ENCODE data around the gene ASCC3. TPM values are rescaled to one million over a fixed set of nuclear protein-coding genes. Genes with fewer than 3 reads are reported as not detected.

Gene ASCC3
- polyA plus RNA-seq, 2 of the 4 experiments (the other 2 are of a cell fraction), result 17.4 to 35.3 TPM

DNA sequence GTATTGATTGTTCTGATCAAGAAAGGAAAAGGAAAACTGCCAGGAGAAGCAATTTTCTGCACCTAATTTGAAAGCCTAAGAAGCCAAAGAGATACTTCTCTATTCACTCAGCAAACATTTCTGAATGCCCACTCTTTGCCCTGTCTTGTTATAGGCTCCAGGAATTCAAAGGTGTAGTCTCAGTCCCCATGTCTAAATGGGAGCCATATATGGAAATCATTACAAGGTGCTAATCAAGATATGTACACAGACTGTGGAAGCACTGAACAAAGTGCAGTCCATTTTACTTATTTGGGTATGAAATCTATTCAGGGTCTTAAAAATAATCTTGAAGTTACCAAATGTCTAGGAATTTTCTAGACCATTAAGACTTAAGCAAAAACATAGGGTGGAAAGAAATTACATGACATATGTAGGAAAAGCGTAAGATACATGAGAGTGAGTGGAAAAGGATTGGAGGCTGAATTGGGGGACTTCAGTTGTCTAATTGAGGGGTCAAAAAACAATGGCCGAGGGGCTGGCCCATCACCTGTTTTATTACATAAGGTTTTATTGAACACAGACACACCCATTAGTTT lies 39.0 kb upstream of the ASCC3 start:
- Histone ChIP-seq H3K4me2 (no peak overlapping the region), H3K4me1 (no peaks in the 10 kb centered on the region), H3K4me3 (no peak overlapping the region), H3K9me3 (no peaks in the 10 kb centered on the region), H3K27ac (no peak overlapping the region)
- ATAC-seq, result no peak
- ChIA-PET CTCF (no interaction called here), POLR2A (no interaction called here)
- TF ChIP-seq HOXB13 (CRISPR knock-in tag; IDR thresholded peaks at IDR 0.05; ENCODE audit: low read depth) (no peak), TP53 (CRISPR knock-in tag; IDR thresholded peaks at IDR 0.05) (no peak), RAD21 (conservative IDR thresholded peaks at IDR 0.05 in 1 of 2, IDR thresholded peaks at IDR 0.05 in 1 of 2) (no peak), RCOR1 (IDR thresholded peaks at IDR 0.05; ENCODE audit: low read depth, low read length) (no peak), NPAS2 (CRISPR knock-in tag; IDR thresholded peaks at IDR 0.05; ENCODE audit: borderline replicate concordance) (no peak), MAZ (IDR thresholded peaks at IDR 0.05; ENCODE audit: borderline replicate concordance, low read depth, low read length) (no peak), HEYL (CRISPR knock-in tag; IDR thresholded peaks at IDR 0.05) (no peak)
- TF ChIP-seq, protein P1, sequence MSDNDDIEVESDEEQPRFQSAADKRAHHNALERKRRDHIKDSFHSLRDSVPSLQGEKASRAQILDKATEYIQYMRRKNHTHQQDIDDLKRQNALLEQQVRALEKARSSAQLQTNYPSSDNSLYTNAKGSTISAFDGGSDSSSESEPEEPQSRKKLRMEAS (IDR thresholded peaks at IDR 0.05), result no peak
- FAIRE-seq, result no peak
- WGBS (ENCODE audit: missing lambda C conversion rate), result 19% methylated on average over 2 of the region's 2 CpGs
- DNase-seq (ENCODE audit: low read depth in 1 of 2, low spot score in 1 of 2), result no peak

DNA sequence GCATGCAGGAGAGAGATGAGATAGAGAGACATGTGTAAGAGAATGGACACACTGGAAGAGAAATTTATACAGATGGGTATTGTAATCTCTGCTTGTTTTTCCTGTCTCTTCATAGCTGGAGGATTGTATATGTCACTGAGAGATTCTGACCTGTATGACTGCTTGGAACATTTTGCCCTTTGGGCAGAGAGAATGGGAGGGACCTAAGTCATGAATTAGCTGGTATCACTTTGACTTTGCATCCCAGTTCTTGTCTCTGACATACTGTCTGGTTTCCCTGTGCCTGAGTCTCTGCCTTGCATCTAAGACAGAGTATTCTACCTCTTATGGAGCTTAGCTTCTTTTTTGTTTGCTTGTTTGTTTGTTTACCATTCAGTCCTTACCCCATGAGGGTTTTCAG lies 37.0 kb upstream of the ASCC3 start:
- FAIRE-seq (no peak), ATAC-seq (no peak), DNase-seq (ENCODE audit: low read depth in 1 of 2, low spot score in 1 of 2) (no peak)
- Histone ChIP-seq H3K9me3 (no peaks in the 10 kb centered on the region), H3K27ac (no peak overlapping the region), H3K4me1 (no peaks in the 10 kb centered on the region), H3K4me2 (no peak overlapping the region), H3K4me3 (no peak overlapping the region)
- ChIA-PET CTCF (no interaction called here), POLR2A (no interaction called here)
- no peak for TF ChIP-seq FOXS1 (CRISPR knock-in tag; IDR thresholded peaks at IDR 0.05)
- TF ChIP-seq KDM1A (IDR thresholded peaks at IDR 0.05; ENCODE audit: low read depth), result no peak
- no peak for TF ChIP-seq BHLHE40 (IDR thresholded peaks at IDR 0.05; ENCODE audit: low read depth, low read length)
- TF ChIP-seq HOXB13 (CRISPR knock-in tag; IDR thresholded peaks at IDR 0.05; ENCODE audit: low read depth), result no peak
- TF ChIP-seq KDM5A (IDR thresholded peaks at IDR 0.05), result no peak
- TF ChIP-seq ZFP36 (IDR thresholded peaks at IDR 0.05; ENCODE audit: borderline replicate concordance, partially characterized antibody), result no peak
- no peak for TF ChIP-seq CBX8 (IDR thresholded peaks at IDR 0.05)
- TF ChIP-seq CBX2 (IDR thresholded peaks at IDR 0.05; ENCODE audit: borderline replicate concordance, low read depth), result no peak
- no peak for TF ChIP-seq RCOR1 (IDR thresholded peaks at IDR 0.05; ENCODE audit: low read depth, low read length)
- TF ChIP-seq SMC3 (IDR thresholded peaks at IDR 0.05), result no peak
- TF ChIP-seq EP300 (IDR thresholded peaks at IDR 0.05), result no peak
- TF ChIP-seq CEBPB (IDR thresholded peaks at IDR 0.05), result no peak
- no peak for TF ChIP-seq MAFK (IDR thresholded peaks at IDR 0.05; ENCODE audit: partially characterized antibody)
- TF ChIP-seq CHD4 (IDR thresholded peaks at IDR 0.05; ENCODE audit: borderline replicate concordance), result no peak
- no peak for TF ChIP-seq POLR2AphosphoS2 (conservative IDR thresholded peaks at IDR 0.05; ENCODE audit: low read length)
- TF ChIP-seq NR3C1 (IDR thresholded peaks at IDR 0.05), result no peak
- no peak for TF ChIP-seq JUN (IDR thresholded peaks at IDR 0.05)
- TF ChIP-seq RAD21 (conservative IDR thresholded peaks at IDR 0.05 in 1 of 2, IDR thresholded peaks at IDR 0.05 in 1 of 2), result no peak

DNA sequence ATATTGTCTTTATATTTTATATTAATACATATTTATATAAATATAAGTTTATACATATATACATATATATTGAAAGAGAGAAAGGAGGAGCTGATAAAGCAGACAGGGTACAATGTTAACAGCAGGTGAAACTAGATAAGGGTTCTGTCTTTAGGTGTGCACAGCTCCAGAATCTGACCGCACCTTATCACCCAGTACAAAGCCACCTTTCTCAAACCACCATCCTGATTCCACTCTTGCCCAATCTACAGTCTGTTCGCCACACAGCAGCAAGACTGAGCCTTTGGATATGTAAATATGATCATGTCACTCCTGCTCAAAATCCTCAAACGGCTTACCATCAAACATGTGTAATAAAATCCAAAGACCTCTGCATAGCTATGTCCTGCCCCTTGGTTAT lies 34.7 kb upstream of the ASCC3 start:
- Histone ChIP-seq H3K4me3 (no peak overlapping the region), H3K4me1 (no peaks in the 10 kb centered on the region), H3K27ac (no peak overlapping the region), H3K4me2 (no peak overlapping the region), H3K9me3 (no peaks in the 10 kb centered on the region)
- TF ChIP-seq ZFP36 (IDR thresholded peaks at IDR 0.05; ENCODE audit: borderline replicate concordance, partially characterized antibody) (no peak), ESRRA (IDR thresholded peaks at IDR 0.05; ENCODE audit: borderline replicate concordance, low read length) (no peak), JUN (IDR thresholded peaks at IDR 0.05) (no peak), MYC (IDR thresholded peaks at IDR 0.05; ENCODE audit: borderline replicate concordance, low read length) (no peak), CHD4 (IDR thresholded peaks at IDR 0.05; ENCODE audit: borderline replicate concordance) (no peak), HOXA7 (CRISPR knock-in tag; IDR thresholded peaks at IDR 0.05) (no peak), ZSCAN20 (CRISPR knock-in tag; IDR thresholded peaks at IDR 0.05) (no peak), PHF8 (IDR thresholded peaks at IDR 0.05; ENCODE audit: borderline replicate concordance, low read depth) (no peak), MAFK (IDR thresholded peaks at IDR 0.05; ENCODE audit: partially characterized antibody) (no peak), SMC3 (IDR thresholded peaks at IDR 0.05) (no peak), POLR2A (IDR thresholded peaks at IDR 0.05; ENCODE audit: low read length) (no peak), JUNB (IDR thresholded peaks at IDR 0.05) (no peak), RNF2 (IDR thresholded peaks at IDR 0.05; ENCODE audit: borderline replicate concordance, low read depth) (no peak), FOXS1 (CRISPR knock-in tag; IDR thresholded peaks at IDR 0.05) (no peak), RARB (CRISPR knock-in tag; IDR thresholded peaks at IDR 0.05) (no peak), HEYL (CRISPR knock-in tag; IDR thresholded peaks at IDR 0.05) (no peak)
- TF ChIP-seq, protein P2, sequence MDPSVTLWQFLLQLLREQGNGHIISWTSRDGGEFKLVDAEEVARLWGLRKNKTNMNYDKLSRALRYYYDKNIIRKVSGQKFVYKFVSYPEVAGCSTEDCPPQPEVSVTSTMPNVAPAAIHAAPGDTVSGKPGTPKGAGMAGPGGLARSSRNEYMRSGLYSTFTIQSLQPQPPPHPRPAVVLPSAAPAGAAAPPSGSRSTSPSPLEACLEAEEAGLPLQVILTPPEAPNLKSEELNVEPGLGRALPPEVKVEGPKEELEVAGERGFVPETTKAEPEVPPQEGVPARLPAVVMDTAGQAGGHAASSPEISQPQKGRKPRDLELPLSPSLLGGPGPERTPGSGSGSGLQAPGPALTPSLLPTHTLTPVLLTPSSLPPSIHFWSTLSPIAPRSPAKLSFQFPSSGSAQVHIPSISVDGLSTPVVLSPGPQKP (IDR thresholded peaks at IDR 0.05; ENCODE audit: low read depth, low read length), result no peak
- no peak for ATAC-seq
- ChIA-PET CTCF (no interaction called here), POLR2A (no interaction called here)
- no peak for DNase-seq (ENCODE audit: low read depth in 1 of 2, low spot score in 1 of 2)
- FAIRE-seq, result no peak
- WGBS (ENCODE audit: missing lambda C conversion rate), result 45% methylated on average over 3 of the region's 3 CpGs
